Neural cell (in vitro differentiated cells): Measurements from ENCODE around the gene SNX30. TPM values are rescaled to one million over a fixed set of nuclear protein-coding genes. Genes with fewer than 3 reads are reported as not detected.

Experiments used
- H2AFZ ChIP-seq: fragments of 200-600, 300-800 bp; sonication (generic), shearing (Covaris generic); 2 replicates; pipeline ENCODE4 v1.6.0; 2014; ENCODE audit warnings: low read depth, mild to moderate bottlenecking, antibody characterized with exemption, low read length, moderate library complexity
- H3F3A ChIP-seq: fragments of 200-600 bp; shearing (Covaris generic); 2 replicates; pipeline ENCODE4 v1.6.1; 2016; ENCODE audit warnings: mild to moderate bottlenecking, moderate library complexity, mixed read lengths, antibody characterized with exemption, low read length; ENCODE audit not compliant: insufficient read depth, poor library complexity, severe bottlenecking
- H3K27ac ChIP-seq: fragments of 200-600, 300-800 bp; sonication (generic), shearing (Covaris generic); 2 replicates; pipeline ENCODE4 v1.5.1; 2014; ENCODE audit warnings: mild to moderate bottlenecking, low read length, moderate library complexity
- H3K27me3 ChIP-seq: fragments of 300-800, 200-600 bp; sonication (generic), shearing (Covaris generic); 2 replicates; pipeline ENCODE4 v1.6.0; 2014; ENCODE audit warnings: mild to moderate bottlenecking, low read depth, low read length, moderate library complexity; ENCODE audit not compliant: insufficient read depth
- H3K36me3 ChIP-seq: fragments of 300-800, 200-600 bp; sonication (generic), shearing (Covaris generic); 2 replicates; pipeline ENCODE4 v1.5.1; 2014; ENCODE audit warnings: mild to moderate bottlenecking, antibody characterized with exemption, low read length, moderate library complexity; ENCODE audit not compliant: insufficient read depth
- H3K4me2 ChIP-seq: fragments of 300-800, 200-600 bp; sonication (generic), shearing (Covaris generic); 2 replicates; pipeline ENCODE4 v1.6.0; 2014; ENCODE audit warnings: mild to moderate bottlenecking, low read length
- H3K4me3 ChIP-seq: fragments of 300-800, 200-600 bp; sonication (generic), shearing (Covaris generic); 2 replicates; pipeline ENCODE4 v1.5.1; 2014; ENCODE audit warnings: mild to moderate bottlenecking, low read length, moderate library complexity
- H3K79me2 ChIP-seq: fragments of 200-600 bp; shearing (Covaris generic); replicated peaks from 2 replicates; pipeline ENCODE4 v1.6.0; 2014; ENCODE audit warnings: mild to moderate bottlenecking, low read length, moderate library complexity; ENCODE audit not compliant: insufficient read depth
- H3K9ac ChIP-seq: fragments of 300-800, 200-600 bp; sonication (generic), shearing (Covaris generic); 2 replicates; pipeline ENCODE4 v1.6.1; 2016; ENCODE audit warnings: mild to moderate bottlenecking, low read length, mixed read lengths
- H3K9me2 ChIP-seq: fragments of 200-600 bp; shearing (Covaris generic); 2 replicates; pipeline ENCODE4 v1.6.1; 2016; ENCODE audit warnings: mild to moderate bottlenecking, low read length, mixed read lengths; ENCODE audit not compliant: insufficient read depth
- H3K9me3 ChIP-seq: fragments of 200-600, 300-800 bp; sonication (generic), shearing (Covaris generic); 2 replicates; pipeline ENCODE4 v1.6.1; 2016; ENCODE audit warnings: mild to moderate bottlenecking, mixed run types, low read length, moderate library complexity, mixed read lengths
- H4K20me1 ChIP-seq: fragments of 200-600 bp; shearing (Covaris generic); 2 replicates; pipeline ENCODE4 v1.6.1; 2016; ENCODE audit warnings: mild to moderate bottlenecking, mixed run types; ENCODE audit not compliant: insufficient read depth
- CTCF ChIP-seq: fragments of 450-650 bp; IDR thresholded peaks from 2 replicates; pipeline ENCODE4 v1.5.1; 2014; ENCODE audit warnings: antibody characterized with exemption, mild to moderate bottlenecking, moderate library complexity; ENCODE audit not compliant: poor library complexity, severe bottlenecking
- EP300 ChIP-seq: fragments of 450-650 bp; conservative IDR thresholded peaks from 2 replicates; pipeline ENCODE4 v1.6.1; 2014; ENCODE audit warnings: antibody characterized with exemption, mild to moderate bottlenecking, moderate library complexity; ENCODE audit not compliant: poor library complexity, severe bottlenecking
- EZH2 ChIP-seq: fragments of 200-600, 300-800 bp; shearing (Covaris generic), sonication (generic); IDR thresholded peaks from 2 replicates; pipeline ENCODE4 v1.6.1; 2014; ENCODE audit warnings: antibody characterized with exemption, low read length, borderline replicate concordance, mild to moderate bottlenecking; ENCODE audit not compliant: insufficient read depth, poor library complexity, severe bottlenecking
- MXI1 ChIP-seq: fragments of 450-650 bp; conservative IDR thresholded peaks from 2 replicates; pipeline ENCODE4 v1.6.1; 2014; ENCODE audit warnings: antibody characterized with exemption, mild to moderate bottlenecking; ENCODE audit not compliant: poor library complexity, severe bottlenecking
- POLR2AphosphoS5 ChIP-seq: IDR thresholded peaks from 2 replicates; pipeline ENCODE4 v1.6.1; 2012
- RAD21 ChIP-seq: fragments of 450-650 bp; conservative IDR thresholded peaks from 2 replicates; pipeline ENCODE4 v1.6.1; 2014; ENCODE audit warnings: antibody characterized with exemption, mild to moderate bottlenecking, moderate library complexity
- REST ChIP-seq: IDR thresholded peaks from 2 replicates; pipeline ENCODE4 v1.6.1; 2012; ENCODE audit warnings: borderline replicate concordance
- SMC3 ChIP-seq: fragments of 450-650 bp; conservative IDR thresholded peaks from 2 replicates; pipeline ENCODE4 v1.6.1; 2014; ENCODE audit warnings: antibody characterized with exemption, mild to moderate bottlenecking, moderate library complexity; ENCODE audit not compliant: poor library complexity
- TAF1 ChIP-seq: IDR thresholded peaks from 2 replicates; pipeline ENCODE4 v1.6.1; 2012; ENCODE audit warnings: low read depth
- polyA plus RNA-seq: library from polyadenylated mRNA; depleted of rRNA; stranded (reverse); fragments of >200 nt; gene quantifications from 2 replicates; pipeline ENCODE4 v1.2.3, GENCODE V29; 2014

SNX30 gene
- polyA plus RNA-seq, 1 donor from 2014 or later = 30.0 TPM

GRCh38 chr9:112772215-112772509 lies 21.6 kb downstream of the SNX30 start:
- no peaks in the 10 kb centered on the region for H3K9me3 ChIP-seq
- H3K79me2 ChIP-seq = peaks cover 5% of the 10 kb centered on the region
- no peak overlapping the region for H3K27ac ChIP-seq
- peaks cover 3% of the 10 kb centered on the region for H3K36me3 ChIP-seq
- H4K20me1 ChIP-seq = no peaks in the 10 kb centered on the region
- H3K4me2 ChIP-seq = no peak overlapping the region
- no peaks in the 10 kb centered on the region for H3F3A ChIP-seq
- H3K9me2 ChIP-seq = no peaks in the 10 kb centered on the region
- no peak overlapping the region for H3K4me3 ChIP-seq
- no peak overlapping the region for H2AFZ ChIP-seq
- H3K27me3 ChIP-seq = no peaks in the 10 kb centered on the region
- no peak for TF ChIP-seq TAF1
- no peak for TF ChIP-seq POLR2AphosphoS5
- H3K9ac ChIP-seq = no peak overlapping the region

- H3K9me3 ChIP-seq = no peaks in the 10 kb centered on the region
- H3K9me2 ChIP-seq = no peaks in the 10 kb centered on the region
- no peak overlapping the region for H2AFZ ChIP-seq
- no peak for TF ChIP-seq TAF1
- TF ChIP-seq REST = no peak
- TF ChIP-seq POLR2AphosphoS5 = no peak
- no peak for TF ChIP-seq EZH2
- TF ChIP-seq MXI1 = no peak
- TF ChIP-seq RAD21 = no peak
- no peak for TF ChIP-seq SMC3
- TF ChIP-seq EP300 = no peak
- no peak for TF ChIP-seq CTCF
- H3K9ac ChIP-seq = no peak overlapping the region
- H3F3A ChIP-seq = no peaks in the 10 kb centered on the region
- H3K4me2 ChIP-seq = no peak overlapping the region
- peaks cover 5% of the 10 kb centered on the region for H3K79me2 ChIP-seq
- H3K36me3 ChIP-seq = peaks cover 3% of the 10 kb centered on the region
- H3K4me3 ChIP-seq = no peak overlapping the region
- H3K27ac ChIP-seq = no peak overlapping the region
- H4K20me1 ChIP-seq = no peaks in the 10 kb centered on the region
- H3K27me3 ChIP-seq = no peaks in the 10 kb centered on the region
Measured at GRCh38 chr9:112772551-112772950, 22.0 kb downstream of the SNX30 start.
